Calu3 (cell line): ENCODE data around the gene TGFBR1. TPM values are rescaled to one million over a fixed set of nuclear protein-coding genes. Genes with fewer than 3 reads are reported as not detected.

Experiments used
- BruUV-seq: library from RNA; stranded (reverse); fragments of 400-500 nt; replicated peaks from 2 replicates; lab custom pipeline; 2021; lab: Mats Ljungman, UMichigan
- CTCF ChIA-PET: fragments of 300-600 bp; sonication (Branson Sonifier 250); formaldehyde crosslinking; loops from one replicate; lab custom pipeline; 2022; ENCODE audit warnings: antibody characterized with exemption; lab: Charles Lee
- DNase-seq: peaks from one replicate; pipeline ENCODE4 v3.0.0; 2022
- H3K27ac Mint-ChIP-seq: one replicate; pipeline ENCODE4 v1.8.0; 2022; ENCODE audit warnings: mixed read lengths; ENCODE audit not compliant: unreplicated experiment
- H3K27me3 Mint-ChIP-seq: one replicate; pipeline ENCODE4 v1.8.0; 2022; ENCODE audit warnings: mixed read lengths; ENCODE audit not compliant: unreplicated experiment
- H3K36me3 Mint-ChIP-seq: one replicate; pipeline ENCODE4 v1.8.0; 2022; ENCODE audit warnings: mild to moderate bottlenecking, moderate library complexity, mixed read lengths; ENCODE audit not compliant: insufficient read depth, unreplicated experiment
- H3K4me1 Mint-ChIP-seq: one replicate; pipeline ENCODE4 v1.8.0; 2022; ENCODE audit warnings: mild to moderate bottlenecking, low read depth, mixed read lengths; ENCODE audit not compliant: unreplicated experiment
- H3K4me3 Mint-ChIP-seq: one replicate; pipeline ENCODE4 v1.8.0; 2022; ENCODE audit warnings: mild to moderate bottlenecking, low read depth, moderate library complexity, mixed read lengths; ENCODE audit not compliant: unreplicated experiment
- H3K9me3 Mint-ChIP-seq: one replicate; pipeline ENCODE4 v1.8.0; 2022; ENCODE audit warnings: low read depth, mixed read lengths; ENCODE audit not compliant: unreplicated experiment
- intact Hi-C: fragments of 100-400 bp; cut with micrococcal nuclease; formaldehyde crosslinking; loops from one replicate; pipeline ENCODE4 v1.10.0; 2022; ENCODE audit not compliant: unreplicated experiment
- total RNA-seq: library from RNA; stranded (reverse); gene quantifications from 2 replicates; pipeline ENCODE4 v1.2.3, GENCODE V29; 2022
- TF ChIP-seq, protein P1 (sequence below): fragments of 200-600 bp; IDR thresholded peaks from one replicate; pipeline ENCODE4 v1.8.0; 2022; ENCODE audit warnings: antibody characterized with exemption; ENCODE audit not compliant: unreplicated experiment

Gene TGFBR1
- total RNA-seq, 1 experiment from 2014 or later, result 22.6 TPM

GRCh38 chr9:99124534-99125255 lies 19.8 kb downstream of the TGFBR1 start:
- no peaks in the 10 kb centered on the region for H3K9me3 Mint-ChIP-seq
- H3K36me3 Mint-ChIP-seq, result no peaks in the 10 kb centered on the region
- intact Hi-C loops, result no loop called here

DNA sequence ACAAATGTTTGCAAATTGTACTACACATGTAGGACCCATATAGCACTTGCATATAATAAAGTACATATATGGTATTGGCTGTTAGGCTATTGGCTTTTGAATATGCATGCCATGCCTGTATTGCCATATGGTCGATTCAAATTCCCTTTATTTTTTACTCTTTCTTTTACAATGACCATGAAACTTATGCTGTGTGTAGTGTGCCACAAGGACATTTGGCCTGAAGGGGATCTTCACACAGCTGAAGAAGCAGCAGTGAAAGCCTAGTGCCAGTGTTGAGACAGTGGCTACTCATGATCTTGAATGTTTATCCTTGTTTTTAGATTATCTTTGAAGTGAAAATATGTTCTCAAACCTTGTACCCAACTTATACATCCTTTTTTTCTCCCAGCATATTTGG lies 20.5 kb downstream of the TGFBR1 start:
- no peak overlapping the region for H3K27ac Mint-ChIP-seq
- no peaks in the 10 kb centered on the region for H3K36me3 Mint-ChIP-seq
- no peak for DNase-seq
- intact Hi-C loops, result no loop called here
- BruUV-seq, result no TSS peak
- H3K27me3 Mint-ChIP-seq, result no peaks in the 10 kb centered on the region
- TF ChIP-seq, protein P1, sequence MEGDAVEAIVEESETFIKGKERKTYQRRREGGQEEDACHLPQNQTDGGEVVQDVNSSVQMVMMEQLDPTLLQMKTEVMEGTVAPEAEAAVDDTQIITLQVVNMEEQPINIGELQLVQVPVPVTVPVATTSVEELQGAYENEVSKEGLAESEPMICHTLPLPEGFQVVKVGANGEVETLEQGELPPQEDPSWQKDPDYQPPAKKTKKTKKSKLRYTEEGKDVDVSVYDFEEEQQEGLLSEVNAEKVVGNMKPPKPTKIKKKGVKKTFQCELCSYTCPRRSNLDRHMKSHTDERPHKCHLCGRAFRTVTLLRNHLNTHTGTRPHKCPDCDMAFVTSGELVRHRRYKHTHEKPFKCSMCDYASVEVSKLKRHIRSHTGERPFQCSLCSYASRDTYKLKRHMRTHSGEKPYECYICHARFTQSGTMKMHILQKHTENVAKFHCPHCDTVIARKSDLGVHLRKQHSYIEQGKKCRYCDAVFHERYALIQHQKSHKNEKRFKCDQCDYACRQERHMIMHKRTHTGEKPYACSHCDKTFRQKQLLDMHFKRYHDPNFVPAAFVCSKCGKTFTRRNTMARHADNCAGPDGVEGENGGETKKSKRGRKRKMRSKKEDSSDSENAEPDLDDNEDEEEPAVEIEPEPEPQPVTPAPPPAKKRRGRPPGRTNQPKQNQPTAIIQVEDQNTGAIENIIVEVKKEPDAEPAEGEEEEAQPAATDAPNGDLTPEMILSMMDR, result no peak
- H3K4me3 Mint-ChIP-seq, result no peak overlapping the region
- H3K9me3 Mint-ChIP-seq, result no peaks in the 10 kb centered on the region
- H3K4me1 Mint-ChIP-seq, result peaks cover 9% of the 10 kb centered on the region
- CTCF ChIA-PET, result no interaction called here

More at GRCh38 chr9:99124534-99125255, 19.8 kb downstream of the TGFBR1 start:
- CTCF ChIA-PET, result no interaction called here
- peaks cover 9% of the 10 kb centered on the region for H3K4me1 Mint-ChIP-seq
- TF ChIP-seq, protein P1, result no peak
- no peak overlapping the region for H3K27ac Mint-ChIP-seq
- H3K4me3 Mint-ChIP-seq, result no peak overlapping the region
- DNase-seq, result no peak
- no peaks in the 10 kb centered on the region for H3K27me3 Mint-ChIP-seq
- no TSS peak for BruUV-seq

DNA sequence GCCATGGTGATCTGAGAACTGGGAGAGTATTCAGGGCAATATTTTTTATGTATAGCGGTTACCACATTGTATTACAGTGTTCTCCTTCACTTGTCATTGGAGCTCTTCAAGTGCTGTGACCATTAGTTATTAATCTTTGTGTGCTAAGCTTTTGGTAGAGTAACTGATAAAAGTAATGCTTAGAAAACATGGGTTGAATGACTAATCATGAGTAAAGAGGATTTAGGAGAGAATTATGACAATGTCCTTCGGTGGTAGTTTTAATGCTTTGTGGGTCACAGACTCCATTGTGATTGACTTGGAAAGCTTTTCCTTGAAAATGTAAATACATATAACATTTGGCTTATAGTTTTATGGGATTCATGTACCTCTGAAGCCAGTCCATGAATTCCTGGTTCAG lies 21.4 kb downstream of the TGFBR1 start:
- no TSS peak for BruUV-seq
- TF ChIP-seq, protein P1, result no peak
- no peaks in the 10 kb centered on the region for H3K36me3 Mint-ChIP-seq
- H3K27ac Mint-ChIP-seq, result no peak overlapping the region
- H3K9me3 Mint-ChIP-seq, result no peaks in the 10 kb centered on the region
- intact Hi-C loops, result no loop called here
- CTCF ChIA-PET, result no interaction called here
- no peak for DNase-seq
- peaks cover 7% of the 10 kb centered on the region for H3K4me1 Mint-ChIP-seq
- H3K27me3 Mint-ChIP-seq, result no peaks in the 10 kb centered on the region
- no peak overlapping the region for H3K4me3 Mint-ChIP-seq

- Mint-ChIP-seq H3K36me3 (peaks cover 5% of the 10 kb centered on the region), H3K9me3 (no peaks in the 10 kb centered on the region), H3K4me1 (no peaks in the 10 kb centered on the region), H3K27me3 (no peaks in the 10 kb centered on the region), H3K4me3 (no peak overlapping the region), H3K27ac (no peak overlapping the region)
- TF ChIP-seq, protein P1, result no peak
- intact Hi-C loops, result no loop called here
- CTCF ChIA-PET, result no interaction called here
- BruUV-seq, result no TSS peak
- no peak for DNase-seq
Observed at GRCh38 chr9:99127356-99128132, 22.6 kb downstream of the TGFBR1 start.
